ENCODE results near the gene ANKS1A.
A peak's percentile ranks its signal among the peaks of the same experiment; 100 is the strongest.

The ANKS1A gene

DNA sequence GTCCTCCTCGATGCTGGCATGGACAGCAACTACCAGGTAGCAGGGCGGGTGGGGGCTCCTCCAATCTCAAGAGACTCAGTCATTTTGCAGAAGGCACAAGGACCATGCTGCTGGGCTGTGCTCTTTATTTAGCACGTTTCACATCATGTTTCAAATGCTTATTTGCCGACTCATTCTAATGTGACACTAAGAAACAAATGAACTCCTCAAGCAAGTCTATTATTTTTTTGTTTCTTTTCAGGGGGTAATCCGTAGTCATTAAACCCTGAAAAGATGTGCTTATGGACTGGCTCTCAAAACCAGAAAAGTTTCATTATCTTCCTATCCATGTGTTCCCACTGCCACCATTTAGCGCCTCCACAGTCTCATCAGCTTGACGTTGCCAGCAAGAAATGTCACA, 92.9 kb downstream of the ANKS1A start:
- Histone ChIP-seq H3K27me3 (ENCODE audit: insufficient read depth, poor library complexity, severe bottlenecking) (no peaks in the 10 kb centered on the region), H3K4me3 (ENCODE audit: severe bottlenecking) (no peak overlapping the region), H3K27ac (ENCODE audit: poor library complexity, severe bottlenecking) (no peak overlapping the region), H3K4me1 (ENCODE audit: insufficient read depth, poor library complexity, severe bottlenecking) (no peaks in the 10 kb centered on the region), H3K9me3 (ENCODE audit: severe bottlenecking) (no peaks in the 10 kb centered on the region), H3K36me3 (ENCODE audit: low read depth) (peaks cover 50% of the 10 kb centered on the region)
- TF ChIP-seq, protein P1, sequence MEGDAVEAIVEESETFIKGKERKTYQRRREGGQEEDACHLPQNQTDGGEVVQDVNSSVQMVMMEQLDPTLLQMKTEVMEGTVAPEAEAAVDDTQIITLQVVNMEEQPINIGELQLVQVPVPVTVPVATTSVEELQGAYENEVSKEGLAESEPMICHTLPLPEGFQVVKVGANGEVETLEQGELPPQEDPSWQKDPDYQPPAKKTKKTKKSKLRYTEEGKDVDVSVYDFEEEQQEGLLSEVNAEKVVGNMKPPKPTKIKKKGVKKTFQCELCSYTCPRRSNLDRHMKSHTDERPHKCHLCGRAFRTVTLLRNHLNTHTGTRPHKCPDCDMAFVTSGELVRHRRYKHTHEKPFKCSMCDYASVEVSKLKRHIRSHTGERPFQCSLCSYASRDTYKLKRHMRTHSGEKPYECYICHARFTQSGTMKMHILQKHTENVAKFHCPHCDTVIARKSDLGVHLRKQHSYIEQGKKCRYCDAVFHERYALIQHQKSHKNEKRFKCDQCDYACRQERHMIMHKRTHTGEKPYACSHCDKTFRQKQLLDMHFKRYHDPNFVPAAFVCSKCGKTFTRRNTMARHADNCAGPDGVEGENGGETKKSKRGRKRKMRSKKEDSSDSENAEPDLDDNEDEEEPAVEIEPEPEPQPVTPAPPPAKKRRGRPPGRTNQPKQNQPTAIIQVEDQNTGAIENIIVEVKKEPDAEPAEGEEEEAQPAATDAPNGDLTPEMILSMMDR (IDR thresholded peaks at IDR 0.05; ENCODE audit: poor library complexity, severe bottlenecking), result no peak
- ATAC-seq (ENCODE audit: low read depth) (no peak), DNase-seq (ENCODE audit: low spot score) (no peak)

GRCh38 chr6:34982424-34982852, 93.4 kb downstream of the ANKS1A start:
- Histone ChIP-seq H3K27ac (ENCODE audit: poor library complexity, severe bottlenecking) (no peak overlapping the region), H3K4me1 (ENCODE audit: insufficient read depth, poor library complexity, severe bottlenecking) (no peaks in the 10 kb centered on the region), H3K9me3 (ENCODE audit: severe bottlenecking) (no peaks in the 10 kb centered on the region), H3K27me3 (ENCODE audit: insufficient read depth, poor library complexity, severe bottlenecking) (no peaks in the 10 kb centered on the region), H3K36me3 (ENCODE audit: low read depth) (peaks cover 51% of the 10 kb centered on the region), H3K4me3 (ENCODE audit: severe bottlenecking) (no peak overlapping the region)
- ATAC-seq (ENCODE audit: low read depth) (no peak), DNase-seq (ENCODE audit: low spot score) (no peak)
- TF ChIP-seq, protein P1 (IDR thresholded peaks at IDR 0.05; ENCODE audit: poor library complexity, severe bottlenecking), result peak; percentile 20

GRCh38 chr6:34984416-34984815, 95.4 kb downstream of the ANKS1A start:
- TF ChIP-seq, protein P1 (IDR thresholded peaks at IDR 0.05; ENCODE audit: poor library complexity, severe bottlenecking), result no peak
- no peak for ATAC-seq (ENCODE audit: low read depth)
- Histone ChIP-seq H3K27me3 (ENCODE audit: insufficient read depth, poor library complexity, severe bottlenecking) (no peaks in the 10 kb centered on the region), H3K27ac (ENCODE audit: poor library complexity, severe bottlenecking) (no peak overlapping the region), H3K36me3 (ENCODE audit: low read depth) (peaks cover 68% of the 10 kb centered on the region), H3K4me1 (ENCODE audit: insufficient read depth, poor library complexity, severe bottlenecking) (no peaks in the 10 kb centered on the region), H3K4me3 (ENCODE audit: severe bottlenecking) (no peak overlapping the region), H3K9me3 (ENCODE audit: severe bottlenecking) (no peaks in the 10 kb centered on the region)
- no peak for DNase-seq (ENCODE audit: low spot score)

GRCh38 chr6:34985236-34985635, 96.2 kb downstream of the ANKS1A start:
- Histone ChIP-seq H3K4me3 (ENCODE audit: severe bottlenecking) (no peak overlapping the region), H3K27me3 (ENCODE audit: insufficient read depth, poor library complexity, severe bottlenecking) (no peaks in the 10 kb centered on the region), H3K4me1 (ENCODE audit: insufficient read depth, poor library complexity, severe bottlenecking) (no peaks in the 10 kb centered on the region), H3K36me3 (ENCODE audit: low read depth) (peaks cover 75% of the 10 kb centered on the region), H3K27ac (ENCODE audit: poor library complexity, severe bottlenecking) (no peak overlapping the region), H3K9me3 (ENCODE audit: severe bottlenecking) (no peaks in the 10 kb centered on the region)
- TF ChIP-seq, protein P1 (IDR thresholded peaks at IDR 0.05; ENCODE audit: poor library complexity, severe bottlenecking), result no peak
- ATAC-seq (ENCODE audit: low read depth), result no peak
- DNase-seq (ENCODE audit: low spot score), result no peak

GRCh38 chr6:34986845-34987246, 97.8 kb downstream of the ANKS1A start:
- no peaks in the 10 kb centered on the region for H3K27me3 ChIP-seq (ENCODE audit: insufficient read depth, poor library complexity, severe bottlenecking)
- H3K4me1 ChIP-seq (ENCODE audit: insufficient read depth, poor library complexity, severe bottlenecking), result no peaks in the 10 kb centered on the region
- DNase-seq (ENCODE audit: low spot score), result no peak
- TF ChIP-seq, protein P1 (IDR thresholded peaks at IDR 0.05; ENCODE audit: poor library complexity, severe bottlenecking), result peak; percentile 70
- ATAC-seq (ENCODE audit: low read depth), result no peak
- no peak overlapping the region for H3K27ac ChIP-seq (ENCODE audit: poor library complexity, severe bottlenecking)
- no peaks in the 10 kb centered on the region for H3K9me3 ChIP-seq (ENCODE audit: severe bottlenecking)
- no peak overlapping the region for H3K4me3 ChIP-seq (ENCODE audit: severe bottlenecking)
- H3K36me3 ChIP-seq (ENCODE audit: low read depth), result peaks cover 80% of the 10 kb centered on the region
